GM19452 (cell line): ENCODE measurements around the gene TMCC1.
"Not testable (repeated sequence)": the region's sequence is repeated elsewhere in the genome, so short reads cannot be mapped to it uniquely, and the experiment has no call there.

Source experiments
- ATAC-seq: cut with Tn5 transposase; IDR thresholded peaks from one replicate; pipeline ENCODE4 v1.9.1; 2021; ENCODE audit not compliant: unreplicated experiment

The TMCC1 gene

DNA sequence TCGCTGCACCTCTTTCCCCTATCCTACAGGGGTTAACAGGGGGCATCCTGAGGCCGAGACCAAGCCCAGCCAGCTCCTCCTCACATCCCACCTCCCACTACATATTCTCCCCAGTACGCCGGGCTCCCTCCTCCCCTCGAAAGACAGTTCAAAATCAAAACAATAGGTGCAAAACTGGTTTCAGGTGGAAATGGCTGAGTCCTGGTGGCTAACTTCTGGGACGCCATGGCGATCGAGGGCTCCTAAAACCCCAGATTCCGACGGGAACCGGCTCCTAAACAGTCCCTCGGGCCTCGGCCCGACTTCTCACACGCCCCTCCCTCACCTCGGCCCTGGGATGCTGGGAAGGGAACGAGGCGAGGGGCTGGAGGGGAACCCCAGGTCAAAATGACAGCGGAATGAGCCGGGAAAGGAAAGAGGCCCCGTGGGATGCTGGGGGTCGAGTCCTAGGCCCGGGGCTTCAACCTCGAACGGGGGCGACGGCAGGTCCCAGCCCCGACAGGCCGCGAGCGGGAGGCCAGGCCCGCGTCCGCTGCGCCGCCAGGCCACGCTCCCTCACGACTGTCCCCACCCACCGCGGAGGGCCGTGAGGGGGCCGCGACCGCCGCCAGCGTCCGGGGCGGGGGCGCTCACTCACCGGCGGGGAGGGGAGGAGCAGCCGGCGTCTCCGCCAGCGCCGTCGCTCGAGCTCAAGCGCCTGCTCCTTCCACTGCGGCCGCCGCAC, 492 bp downstream of the TMCC1 start:
- peak; percentile 68 for ATAC-seq

DNA sequence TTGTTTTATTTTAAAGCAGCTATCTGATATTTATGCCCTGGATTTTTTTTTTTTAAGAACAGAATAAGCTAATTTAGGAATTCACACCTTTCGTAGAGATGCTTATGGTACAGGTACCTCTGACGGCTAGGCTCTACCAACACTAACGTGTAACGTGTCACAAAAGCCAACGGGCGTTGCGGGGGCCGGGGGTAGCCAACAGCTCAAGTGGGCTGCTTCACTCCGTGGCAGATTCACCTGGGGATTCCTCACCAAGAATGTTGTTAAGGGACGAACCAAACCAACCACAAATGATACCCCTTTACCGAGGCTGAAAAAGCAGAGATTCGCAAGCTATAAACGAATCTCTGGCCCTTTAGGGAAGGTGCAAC, 1.0 kb downstream of the TMCC1 start:
- no peak for ATAC-seq

DNA sequence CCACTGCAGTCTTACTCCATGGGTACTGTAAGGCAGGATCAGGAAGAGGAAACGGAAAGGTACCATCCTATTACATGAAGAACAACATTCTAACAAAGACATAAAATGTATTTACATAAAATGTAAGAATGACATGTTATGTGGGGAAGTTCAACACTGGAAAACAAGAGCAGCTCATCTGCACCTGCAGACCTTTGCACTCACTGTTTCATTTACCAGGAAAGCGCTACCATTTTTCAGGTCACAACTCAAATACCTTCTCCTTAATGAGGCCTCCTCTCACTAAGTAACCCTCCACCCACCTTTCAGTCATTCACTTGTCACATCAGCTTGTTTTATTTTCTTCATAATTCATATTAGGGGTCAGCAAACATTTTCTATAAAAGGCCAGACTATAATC, 2.6 kb downstream of the TMCC1 start:
- ATAC-seq = no peak

DNA sequence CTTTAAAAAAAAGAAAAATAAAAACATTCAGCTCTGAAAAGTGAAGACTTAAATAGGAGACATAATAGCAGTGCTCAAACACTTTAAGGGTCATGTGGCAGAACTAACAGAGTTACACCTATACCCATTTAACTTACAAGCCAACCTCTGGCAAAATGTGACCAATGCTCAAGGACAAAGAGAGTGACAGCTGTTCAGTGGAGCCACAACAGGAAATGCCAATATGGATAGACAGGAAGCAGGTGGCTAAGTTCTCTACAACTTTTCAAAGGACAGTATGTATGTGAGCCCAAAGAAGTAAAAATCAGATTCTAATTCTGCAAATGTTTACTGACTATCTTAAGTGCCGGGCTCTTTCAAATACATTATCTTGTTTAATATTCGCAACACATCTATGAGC, 3.4 kb downstream of the TMCC1 start:
- no peak for ATAC-seq

DNA sequence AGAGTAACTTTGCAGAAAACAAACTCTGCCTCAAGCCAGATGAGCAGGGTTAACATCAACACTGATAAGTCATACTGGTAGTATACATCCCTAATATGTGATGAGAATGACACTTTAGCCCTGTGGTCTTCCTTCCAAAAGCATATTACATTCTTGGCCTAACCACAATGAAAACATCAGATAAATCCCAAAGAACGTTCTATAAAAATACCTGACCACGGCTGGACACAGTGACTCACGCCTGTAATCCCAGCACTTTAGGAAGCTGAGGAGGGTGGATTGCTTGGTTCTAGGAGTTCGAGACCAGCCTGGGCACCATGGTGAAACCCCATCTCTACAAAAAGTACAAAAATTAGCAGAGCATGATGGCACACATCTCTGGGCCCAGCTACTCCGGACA, 4.7 kb downstream of the TMCC1 start:
- no peak for ATAC-seq

GRCh38 chr3:129881261-129881660, 12.2 kb downstream of the TMCC1 start:
- ATAC-seq = no peak

DNA sequence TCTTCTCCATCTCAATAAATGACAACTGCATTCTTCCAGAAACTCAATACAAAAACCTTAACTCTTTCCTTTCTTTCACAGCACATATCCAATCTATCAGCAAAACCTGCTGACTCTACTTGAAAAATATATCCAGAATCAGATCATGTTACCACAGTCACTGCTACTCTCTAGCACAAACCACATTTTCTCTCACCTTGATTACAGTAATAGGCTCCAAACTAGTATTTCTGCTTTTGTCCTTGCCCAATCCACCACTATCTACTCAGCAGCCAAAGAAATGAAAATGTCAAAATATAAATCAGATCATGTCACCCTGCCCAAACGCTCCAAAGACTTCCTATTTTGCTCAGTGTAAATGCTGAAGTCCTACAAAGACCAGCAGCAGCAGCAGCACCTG, 15.2 kb downstream of the TMCC1 start:
- ATAC-seq = no peak

DNA sequence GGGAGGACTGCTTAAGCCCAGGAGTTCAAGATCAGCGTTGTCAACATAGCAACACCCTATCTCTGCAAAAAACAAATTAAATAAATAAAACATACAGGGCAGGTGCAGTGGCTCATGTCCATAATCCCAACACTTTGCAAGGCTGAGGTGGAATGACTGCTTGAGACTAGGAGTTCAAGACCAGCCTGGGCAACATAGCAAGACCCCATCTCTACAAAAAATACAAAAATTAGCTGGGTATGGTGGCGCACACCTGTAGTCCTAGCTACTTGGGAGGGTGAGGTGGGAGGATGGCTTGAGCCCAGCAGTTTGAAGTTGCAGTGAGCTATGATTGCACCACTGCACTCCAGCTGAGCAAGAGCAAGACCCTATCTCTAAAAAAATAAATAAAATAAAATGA, 19.0 kb downstream of the TMCC1 start:
- ATAC-seq = not testable (repeated sequence)

DNA sequence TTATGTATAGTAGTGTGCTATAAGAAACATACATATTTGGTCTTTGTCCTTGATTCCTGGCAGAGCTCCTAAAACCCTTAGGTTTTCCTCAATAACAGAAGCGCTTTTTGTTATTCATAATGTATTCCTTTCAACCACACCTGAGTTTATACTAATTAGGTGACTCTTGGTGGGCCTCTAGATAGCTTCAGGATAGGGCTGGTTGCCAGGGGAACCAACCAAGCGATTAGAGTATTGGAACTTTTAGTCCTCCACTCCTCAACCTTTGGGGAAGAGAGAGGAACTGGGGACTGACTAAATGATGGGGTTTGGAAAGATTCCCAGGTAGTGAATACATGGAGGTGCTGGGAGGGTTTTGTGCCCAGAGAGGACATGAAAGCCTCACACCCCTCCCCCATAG, 24.6 kb downstream of the TMCC1 start:
- no peak for ATAC-seq

- no peak for ATAC-seq
These were observed 25.9 kb downstream of the TMCC1 start for GRCh38 chr3:129867506-129868124.

- ATAC-seq = no peak
These were observed 27.7 kb downstream of the TMCC1 start for GRCh38 chr3:129865806-129866205.

DNA sequence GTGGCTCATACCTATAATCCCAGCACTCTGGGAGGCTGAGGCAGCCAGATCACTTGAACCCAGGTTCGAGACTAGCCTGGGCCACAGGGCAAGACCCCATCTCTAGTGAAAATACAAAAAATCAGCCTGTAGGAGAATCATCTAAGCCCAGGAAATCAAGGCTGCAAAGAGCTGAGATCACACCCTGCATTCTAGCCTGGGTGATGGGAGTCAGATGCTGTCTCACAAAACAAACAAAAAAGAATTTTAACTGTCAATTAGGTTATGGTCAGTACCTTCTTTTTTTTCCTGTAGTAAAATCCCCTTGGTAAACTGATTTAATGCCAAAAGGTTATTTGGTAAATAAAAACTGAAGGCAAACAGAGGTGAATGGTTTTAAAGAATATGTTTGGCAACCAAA, 29.0 kb downstream of the TMCC1 start:
- no peak for ATAC-seq

- no peak for ATAC-seq
These were observed 34.2 kb downstream of the TMCC1 start for GRCh38 chr3:129859272-129859671.

- ATAC-seq = no peak
These were observed 35.6 kb downstream of the TMCC1 start for GRCh38 chr3:129857899-129858298.

- not testable (repeated sequence) for ATAC-seq
These were observed 36.7 kb downstream of the TMCC1 start for GRCh38 chr3:129856790-129857189.

DNA sequence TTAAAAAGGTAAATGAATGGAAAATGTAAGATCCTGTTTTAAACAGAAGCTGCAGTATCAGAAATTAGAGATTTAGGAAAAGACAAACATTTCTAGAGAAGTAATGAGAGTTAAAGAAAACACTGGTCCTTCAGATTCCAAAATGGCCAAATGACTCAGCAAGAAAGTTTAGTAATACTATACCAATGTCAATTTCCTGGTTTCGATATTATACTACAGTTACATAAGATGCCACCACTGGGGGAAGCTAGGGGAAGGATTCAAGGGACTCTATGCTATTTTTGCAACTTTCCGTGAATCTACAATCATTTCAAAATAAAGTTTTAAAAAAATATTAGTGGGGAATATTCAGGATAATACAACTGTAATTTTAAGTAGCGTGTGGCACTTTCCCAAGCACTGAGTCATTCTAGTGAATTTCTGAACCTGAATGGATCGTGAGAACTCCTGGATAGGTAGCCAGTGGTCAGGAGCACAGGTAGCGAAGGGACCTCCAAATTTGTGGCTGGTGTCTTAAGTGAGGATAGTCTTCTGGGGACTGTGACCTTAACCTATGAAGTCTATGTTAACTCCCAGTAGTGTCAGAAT, 37.6 kb downstream of the TMCC1 start:
- no peak for ATAC-seq

- ATAC-seq = no peak
These were observed 38.2 kb downstream of the TMCC1 start for GRCh38 chr3:129855170-129855831.

- no peak for ATAC-seq
These were observed 39.1 kb downstream of the TMCC1 start for GRCh38 chr3:129854460-129854859.

DNA sequence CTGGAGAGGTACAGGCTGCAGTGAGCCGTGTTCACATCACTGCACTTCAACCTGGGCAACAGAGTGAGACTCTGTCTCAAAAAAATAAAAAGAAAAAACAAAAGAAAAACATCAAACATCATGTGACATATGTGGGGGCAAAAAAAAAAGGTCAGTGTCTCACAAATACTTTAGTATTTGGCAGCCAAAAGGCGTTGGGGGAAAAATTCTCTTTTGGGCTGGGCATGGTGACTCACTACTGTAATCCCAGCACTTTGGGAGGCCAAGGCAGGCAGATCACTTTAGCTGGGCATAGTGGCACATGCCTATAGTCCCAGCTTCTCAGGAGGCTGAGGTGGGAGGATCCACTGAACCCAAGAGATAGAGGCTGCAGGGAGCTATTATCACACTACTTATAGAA, 47.6 kb downstream of the TMCC1 start:
- ATAC-seq = no peak

DNA sequence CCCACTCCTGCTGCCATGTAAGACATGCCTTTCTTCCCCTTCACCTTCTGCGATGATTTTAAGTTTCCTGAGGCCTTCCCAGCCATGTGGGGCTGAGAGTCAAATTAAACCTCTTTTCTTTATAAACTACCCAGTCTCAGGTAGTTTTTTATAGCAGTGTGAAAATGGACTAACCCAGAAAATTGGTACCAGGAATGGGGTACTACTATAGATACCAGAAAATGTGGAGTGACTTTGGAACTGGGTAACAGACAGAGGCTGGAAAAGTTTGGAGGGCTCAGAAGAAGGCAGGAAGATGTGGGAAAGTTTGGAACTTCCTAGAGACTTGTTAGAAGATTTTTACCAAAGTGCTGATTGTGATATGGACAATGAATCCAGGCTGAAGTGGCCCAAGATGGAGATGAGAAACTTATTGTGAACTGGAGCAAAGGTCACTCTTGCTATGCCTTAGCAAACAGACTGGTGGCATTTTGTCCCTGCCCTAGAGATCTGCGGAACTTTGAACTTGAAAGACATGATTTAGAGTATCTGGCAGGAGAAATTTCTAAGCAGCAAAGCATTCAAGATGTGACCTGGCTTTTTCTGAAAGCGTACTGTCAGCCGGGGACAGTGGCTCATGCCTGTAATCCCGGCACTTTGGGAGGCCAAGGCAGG, 52.7 kb downstream of the TMCC1 start:
- ATAC-seq = no peak

DNA sequence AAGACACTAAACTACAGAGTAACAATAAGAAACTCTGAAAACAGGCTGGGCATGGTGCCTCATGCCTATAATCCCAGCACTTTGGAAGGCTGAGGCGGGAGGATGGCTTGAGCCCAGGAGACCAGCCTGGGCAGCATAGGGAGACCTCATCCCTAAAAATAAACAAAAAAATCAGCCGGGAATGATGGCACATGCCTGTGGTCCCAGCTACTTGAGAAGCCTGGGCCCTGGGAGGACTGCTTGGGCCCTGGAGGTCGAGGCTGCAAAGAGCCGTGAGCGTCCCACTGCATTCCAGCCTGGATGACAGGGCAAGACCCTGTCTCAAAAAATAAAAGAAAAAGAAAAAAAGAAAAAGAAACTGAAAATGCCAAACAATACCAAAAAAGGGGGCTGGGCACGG, 55.4 kb downstream of the TMCC1 start:
- no peak for ATAC-seq
